NCI-H226 (cell line): ENCODE results near the gene TSPAN18.

ENCODE experiments used
- DNase-seq: peaks from one replicate; pipeline ENCODE4 v3.0.0-alpha.2; 2015

Gene TSPAN18

GRCh38 chr11:44876194-44876723, 149.5 kb downstream of the TSPAN18 start:
- DNase-seq = no peak

GRCh38 chr11:44876906-44877305, 150.1 kb downstream of the TSPAN18 start:
- DNase-seq = no peak

- DNase-seq = no peak
Observed at GRCh38 chr11:44877571-44878497, 151.1 kb downstream of the TSPAN18 start.

- DNase-seq = no peak
Observed at GRCh38 chr11:44878711-44879110, 151.9 kb downstream of the TSPAN18 start.

- no peak for DNase-seq
Observed at GRCh38 chr11:44879432-44879831, 152.7 kb downstream of the TSPAN18 start.

- DNase-seq = no peak
Observed at GRCh38 chr11:44880511-44880910, 153.7 kb downstream of the TSPAN18 start.

GRCh38 chr11:44880953-44881352, 154.2 kb downstream of the TSPAN18 start:
- no peak for DNase-seq

GRCh38 chr11:44883277-44883676, 156.5 kb downstream of the TSPAN18 start:
- no peak for DNase-seq

GRCh38 chr11:44884056-44884455, 157.3 kb downstream of the TSPAN18 start:
- DNase-seq = no peak

- DNase-seq = no peak
Observed at GRCh38 chr11:44885065-44885810, 158.5 kb downstream of the TSPAN18 start.

- DNase-seq = peak; percentile 49
Observed at GRCh38 chr11:44885919-44886789, 159.4 kb downstream of the TSPAN18 start.

- DNase-seq = peak; percentile 71
Observed at GRCh38 chr11:44886790-44887140, 160.0 kb downstream of the TSPAN18 start.

GRCh38 chr11:44887636-44888035, 160.9 kb downstream of the TSPAN18 start:
- no peak for DNase-seq

- peak; percentile 25 for DNase-seq
Observed at GRCh38 chr11:44889266-44889665, 162.5 kb downstream of the TSPAN18 start.

GRCh38 chr11:44892843-44893242, 166.1 kb downstream of the TSPAN18 start:
- no peak for DNase-seq

- no peak for DNase-seq
Observed at GRCh38 chr11:44893308-44893822, 166.6 kb downstream of the TSPAN18 start.

- DNase-seq = peak; percentile 40
Observed at GRCh38 chr11:44893846-44894617, 167.3 kb downstream of the TSPAN18 start.

- peak; percentile 36 for DNase-seq
Observed at GRCh38 chr11:44899959-44900358, 173.2 kb downstream of the TSPAN18 start.

GRCh38 chr11:44901120-44901633, 174.4 kb downstream of the TSPAN18 start:
- no peak for DNase-seq

GRCh38 chr11:44901786-44902185, 175.0 kb downstream of the TSPAN18 start:
- no peak for DNase-seq

- no peak for DNase-seq
Observed at GRCh38 chr11:44903035-44903434, 176.3 kb downstream of the TSPAN18 start.
